ENCODE measurements around the gene DEAF1.

DNA sequence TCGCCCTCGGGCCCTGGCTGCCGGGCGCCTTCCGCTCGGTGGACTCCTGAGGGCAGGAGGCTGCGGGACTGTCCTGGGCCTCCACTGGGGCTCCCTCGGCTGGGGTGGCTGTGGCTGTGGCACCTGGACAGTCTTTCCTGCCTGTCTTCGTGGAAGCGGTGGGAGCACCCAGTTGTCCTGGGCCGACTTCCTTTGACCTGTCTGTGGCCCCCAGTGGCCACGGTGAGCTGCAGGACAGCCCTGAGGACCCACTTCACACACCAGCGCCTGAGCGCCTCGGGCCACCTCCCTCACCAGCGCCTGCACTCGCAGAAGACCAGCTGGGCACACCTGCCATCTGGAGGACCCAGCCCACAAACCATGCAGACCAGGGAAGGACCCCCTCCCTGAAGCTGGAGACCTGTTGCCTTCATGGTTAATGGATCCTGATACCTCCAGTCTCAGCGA, 9.2 kb upstream of the DEAF1 start:
- no peak for TF ChIP-seq POLR2A (IDR thresholded peaks at IDR 0.05)
- TF ChIP-seq, protein P1, sequence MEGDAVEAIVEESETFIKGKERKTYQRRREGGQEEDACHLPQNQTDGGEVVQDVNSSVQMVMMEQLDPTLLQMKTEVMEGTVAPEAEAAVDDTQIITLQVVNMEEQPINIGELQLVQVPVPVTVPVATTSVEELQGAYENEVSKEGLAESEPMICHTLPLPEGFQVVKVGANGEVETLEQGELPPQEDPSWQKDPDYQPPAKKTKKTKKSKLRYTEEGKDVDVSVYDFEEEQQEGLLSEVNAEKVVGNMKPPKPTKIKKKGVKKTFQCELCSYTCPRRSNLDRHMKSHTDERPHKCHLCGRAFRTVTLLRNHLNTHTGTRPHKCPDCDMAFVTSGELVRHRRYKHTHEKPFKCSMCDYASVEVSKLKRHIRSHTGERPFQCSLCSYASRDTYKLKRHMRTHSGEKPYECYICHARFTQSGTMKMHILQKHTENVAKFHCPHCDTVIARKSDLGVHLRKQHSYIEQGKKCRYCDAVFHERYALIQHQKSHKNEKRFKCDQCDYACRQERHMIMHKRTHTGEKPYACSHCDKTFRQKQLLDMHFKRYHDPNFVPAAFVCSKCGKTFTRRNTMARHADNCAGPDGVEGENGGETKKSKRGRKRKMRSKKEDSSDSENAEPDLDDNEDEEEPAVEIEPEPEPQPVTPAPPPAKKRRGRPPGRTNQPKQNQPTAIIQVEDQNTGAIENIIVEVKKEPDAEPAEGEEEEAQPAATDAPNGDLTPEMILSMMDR (IDR thresholded peaks at IDR 0.05), result no peak
